Measurements from ENCODE around the gene APOL4. TPM values are rescaled to one million over a fixed set of nuclear protein-coding genes. Genes with fewer than 3 reads are reported as not detected.
"Not testable (repeated sequence)": the region's sequence is repeated elsewhere in the genome, so short reads cannot be mapped to it uniquely, and the experiment has no call there.

Gene APOL4
- total RNA-seq, 4 donors from 2014 or later: 1.2 to 57.6 (median 11.2) TPM

DNA sequence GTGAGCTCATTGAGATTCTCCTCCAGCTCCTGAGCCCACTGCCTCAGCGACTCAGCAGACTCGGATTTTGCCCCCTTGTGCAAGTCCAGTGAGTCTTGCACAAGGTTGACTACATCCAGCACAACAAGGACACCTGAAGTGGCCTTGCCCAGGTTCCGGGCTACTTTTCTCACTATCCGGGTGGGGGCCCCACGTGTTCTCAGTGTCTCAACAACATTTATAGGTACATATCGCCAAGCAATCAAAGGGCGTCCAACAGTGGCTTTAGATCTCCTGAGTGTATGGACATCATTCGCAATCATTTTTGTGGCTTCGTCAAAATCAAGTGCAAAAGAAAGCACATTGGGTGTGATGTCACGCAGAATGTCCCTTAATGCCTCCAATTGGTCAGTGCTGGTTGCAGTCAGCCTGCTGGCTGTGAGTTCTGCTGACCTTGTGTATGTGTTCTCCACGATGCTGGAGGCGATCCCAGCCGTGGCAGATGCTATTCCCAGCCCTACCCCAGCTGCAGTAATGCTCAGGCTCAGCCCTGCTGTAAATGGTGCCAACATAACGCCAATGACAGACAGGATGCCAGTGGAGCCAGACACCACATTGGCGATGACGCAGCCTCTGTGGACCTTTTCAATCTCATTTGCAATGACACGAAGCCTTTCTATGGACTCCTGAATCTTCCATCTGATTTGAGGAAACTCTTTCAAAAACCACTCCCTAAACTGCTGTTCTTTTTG is 10.3 kb downstream of the APOL4 start:
- TF ChIP-seq POLR2A (IDR thresholded peaks at IDR 0.05) (no peak), EP300 (IDR thresholded peaks at IDR 0.05) (no peak)
- TF ChIP-seq, protein P1, sequence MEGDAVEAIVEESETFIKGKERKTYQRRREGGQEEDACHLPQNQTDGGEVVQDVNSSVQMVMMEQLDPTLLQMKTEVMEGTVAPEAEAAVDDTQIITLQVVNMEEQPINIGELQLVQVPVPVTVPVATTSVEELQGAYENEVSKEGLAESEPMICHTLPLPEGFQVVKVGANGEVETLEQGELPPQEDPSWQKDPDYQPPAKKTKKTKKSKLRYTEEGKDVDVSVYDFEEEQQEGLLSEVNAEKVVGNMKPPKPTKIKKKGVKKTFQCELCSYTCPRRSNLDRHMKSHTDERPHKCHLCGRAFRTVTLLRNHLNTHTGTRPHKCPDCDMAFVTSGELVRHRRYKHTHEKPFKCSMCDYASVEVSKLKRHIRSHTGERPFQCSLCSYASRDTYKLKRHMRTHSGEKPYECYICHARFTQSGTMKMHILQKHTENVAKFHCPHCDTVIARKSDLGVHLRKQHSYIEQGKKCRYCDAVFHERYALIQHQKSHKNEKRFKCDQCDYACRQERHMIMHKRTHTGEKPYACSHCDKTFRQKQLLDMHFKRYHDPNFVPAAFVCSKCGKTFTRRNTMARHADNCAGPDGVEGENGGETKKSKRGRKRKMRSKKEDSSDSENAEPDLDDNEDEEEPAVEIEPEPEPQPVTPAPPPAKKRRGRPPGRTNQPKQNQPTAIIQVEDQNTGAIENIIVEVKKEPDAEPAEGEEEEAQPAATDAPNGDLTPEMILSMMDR (IDR thresholded peaks at IDR 0.05): no peak
- Histone ChIP-seq H3K4me1 (peaks cover 0 to 5% (median 2%) of the 10 kb centered on the region in 4 donors), H3K9me3 (no peaks in the 10 kb centered on the region), H3K27me3 (no peaks in the 10 kb centered on the region), H3K36me3 (no peaks in the 10 kb centered on the region), H3K4me3 (no peak overlapping the region), H3K27ac (no peak overlapping the region)
- peak; percentile 41 to 43 for DNase-seq (ENCODE audit: low spot score in 2 of 2)
- WGBS, 2 donors: 71 to 82% methylated on average over 17 of the region's 17 CpGs

DNA sequence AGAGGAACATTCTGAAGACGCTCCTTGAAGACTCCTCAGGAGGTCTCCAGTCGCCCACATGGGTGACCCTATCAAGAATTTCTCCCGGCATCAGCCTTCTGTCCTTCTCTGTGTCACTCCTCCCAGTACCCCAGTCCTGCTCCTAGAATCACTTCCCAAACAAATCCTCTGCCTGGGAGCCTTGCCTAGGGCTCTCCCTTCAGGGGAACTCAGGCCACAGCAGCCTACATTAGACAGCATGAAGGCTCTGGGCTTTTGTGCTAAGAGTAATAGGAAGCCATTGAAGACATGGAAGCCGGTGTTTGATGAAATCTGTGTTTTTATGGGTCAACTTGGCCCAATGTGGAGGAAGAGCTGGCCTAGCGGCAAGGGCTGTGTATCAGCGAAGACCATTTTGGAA is 13.7 kb downstream of the APOL4 start:
- not testable (repeated sequence) for H3K36me3 ChIP-seq; H3K27me3 ChIP-seq; DNase-seq (ENCODE audit: low spot score in 2 of 2); H3K9me3 ChIP-seq; H3K4me1 ChIP-seq; H3K4me3 ChIP-seq; H3K27ac ChIP-seq
- 88 to 98% methylated on average over 3 of the region's 6 CpGs for WGBS, 2 donors

DNA sequence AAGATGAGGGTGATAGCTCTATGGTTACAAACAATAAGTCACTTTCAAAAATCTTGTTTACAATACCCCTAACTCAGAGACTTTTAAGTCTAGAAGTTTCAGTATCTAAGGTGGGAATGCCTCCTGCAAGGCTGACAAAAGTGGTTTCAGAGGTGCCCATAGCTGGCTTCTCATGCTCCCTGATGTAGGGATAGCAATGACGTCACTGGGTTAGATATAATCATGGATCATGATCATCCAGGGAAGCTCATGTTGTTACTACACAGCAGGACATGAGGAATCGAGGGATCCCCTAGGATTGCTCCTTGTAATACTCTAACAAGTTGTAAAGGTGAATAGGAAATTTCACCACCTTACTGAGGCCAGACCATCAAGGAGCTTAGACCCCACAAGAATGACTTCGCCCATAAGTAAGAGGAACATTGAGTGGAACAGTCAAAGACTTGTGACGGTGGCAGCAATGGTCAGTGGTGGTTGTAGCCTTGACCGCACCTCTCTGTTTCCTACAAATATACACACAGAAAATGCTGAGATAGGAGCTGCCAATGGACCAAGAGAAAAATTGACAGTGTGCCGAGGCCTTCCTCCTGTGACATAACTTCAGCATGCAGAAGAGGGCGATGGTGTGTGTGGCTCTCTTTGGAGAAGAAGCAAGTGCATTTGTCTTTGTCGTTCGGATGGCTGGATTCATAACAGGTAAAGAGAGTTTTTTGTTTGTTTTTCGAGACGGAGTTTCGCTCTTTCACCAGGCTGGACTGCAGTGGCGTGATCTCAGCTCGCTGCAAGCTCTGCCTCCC is 15.6 kb downstream of the APOL4 start:
- no peak for DNase-seq (ENCODE audit: low spot score in 2 of 2)
- TF ChIP-seq, protein P1 (IDR thresholded peaks at IDR 0.05): no peak
- TF ChIP-seq POLR2A (IDR thresholded peaks at IDR 0.05) (no peak), EP300 (IDR thresholded peaks at IDR 0.05) (no peak)
- 86 to 88% methylated on average over 14 of the region's 14 CpGs for WGBS, 2 donors
- Histone ChIP-seq H3K27ac (no peak overlapping the region), H3K36me3 (no peaks in the 10 kb centered on the region), H3K4me1 (peaks cover 0 to 8% (median 0%) of the 10 kb centered on the region in 4 donors), H3K27me3 (no peaks in the 10 kb centered on the region), H3K9me3 (no peaks in the 10 kb centered on the region), H3K4me3 (no peak overlapping the region)

DNA sequence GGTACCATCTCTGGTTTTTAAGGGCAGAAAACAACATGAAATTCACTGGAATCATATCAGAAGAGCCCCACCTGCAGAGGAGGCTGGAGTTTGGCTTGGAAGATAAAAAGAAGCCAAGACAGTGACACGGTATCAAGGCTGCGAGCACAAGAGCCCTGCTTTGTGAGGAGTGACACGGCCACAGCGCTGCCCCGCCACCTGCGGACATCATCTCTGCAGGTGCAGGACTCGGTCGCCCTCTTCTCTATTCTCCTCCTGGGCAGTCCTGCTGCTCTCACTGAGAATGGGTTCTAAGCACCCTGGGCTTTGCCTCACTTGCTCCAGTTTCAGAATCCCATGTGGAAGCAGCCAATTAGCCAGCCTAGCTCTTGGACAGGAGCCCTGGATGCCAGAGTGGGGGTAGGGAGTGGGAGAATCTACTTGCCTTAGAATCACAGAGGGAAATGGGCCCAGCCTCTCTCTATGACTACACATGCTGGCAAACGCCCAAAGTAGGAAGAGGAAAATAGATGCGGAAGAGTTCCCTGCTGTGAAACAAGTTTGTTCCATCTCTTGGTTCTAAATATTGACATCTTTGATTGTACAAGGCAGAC is 17.1 kb downstream of the APOL4 start:
- Histone ChIP-seq H3K27ac (no peak overlapping the region), H3K4me3 (no peak overlapping the region), H3K4me1 (peaks cover 0 to 16% (median 2%) of the 10 kb centered on the region in 4 donors), H3K36me3 (no peaks in the 10 kb centered on the region), H3K27me3 (no peaks in the 10 kb centered on the region), H3K9me3 (no peaks in the 10 kb centered on the region)
- 36 to 62% methylated on average over 5 to 10 of the region's 10 CpGs for WGBS, 2 donors
- TF ChIP-seq, protein P1 (IDR thresholded peaks at IDR 0.05): no peak
- peak in 1 of 2 donors; percentile 6 for TF ChIP-seq EP300 (IDR thresholded peaks at IDR 0.05)
- peak in 1 of 2 donors; percentile 47 for DNase-seq (ENCODE audit: low spot score in 2 of 2)

DNA sequence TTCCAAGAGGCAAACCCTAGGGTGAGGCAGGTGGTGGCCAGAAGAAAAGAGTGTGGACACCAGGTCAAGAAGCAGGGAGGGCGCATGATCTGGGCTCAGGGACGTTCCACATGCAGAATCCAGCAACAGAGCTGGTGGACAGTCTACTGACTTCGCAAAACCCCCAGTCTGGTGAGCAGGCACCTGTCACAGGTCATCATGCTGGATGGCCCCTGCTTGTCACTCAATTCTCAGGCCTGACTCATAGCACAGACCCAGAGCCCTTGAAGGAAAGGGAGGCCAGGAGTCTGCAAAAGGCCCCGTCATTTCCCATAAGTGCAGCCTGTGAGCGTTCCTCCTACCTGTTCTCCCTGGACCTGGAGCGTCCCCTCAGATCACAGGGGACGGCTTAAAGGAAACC is 18.2 kb downstream of the APOL4 start:
- no peak overlapping the region for H3K4me3 ChIP-seq
- 90 to 94% methylated on average over 7 of the region's 7 CpGs for WGBS, 2 donors
- peaks cover 0 to 16% (median 2%) of the 10 kb centered on the region in 4 donors for H3K4me1 ChIP-seq
- no peaks in the 10 kb centered on the region for H3K27me3 ChIP-seq
- no peaks in the 10 kb centered on the region for H3K9me3 ChIP-seq
- H3K36me3 ChIP-seq: no peaks in the 10 kb centered on the region
- TF ChIP-seq, protein P1 (IDR thresholded peaks at IDR 0.05): no peak
- no peak for TF ChIP-seq EP300 (IDR thresholded peaks at IDR 0.05)
- DNase-seq (ENCODE audit: low spot score in 2 of 2): no peak
- H3K27ac ChIP-seq: no peak overlapping the region
